Left lung (tissue), 10 donors: ENCODE results near the gene PSG5. TPM values are rescaled to one million over a fixed set of nuclear protein-coding genes. Genes with fewer than 3 reads are reported as not detected.
"Not testable (repeated sequence)": the region's sequence is repeated elsewhere in the genome, so short reads cannot be mapped to it uniquely, and the experiment has no call there.

Experiments used
- ATAC-seq: fragments of 200-7000 bp; cut with Tn5 transposase; one replicate; pipeline ENCODE4 v1.9.1; 2020; ENCODE audit warnings: moderate library complexity
- DNase-seq, 4 donors: peaks; one replicate each; pipeline ENCODE4 v3.0.0-alpha.2; 2013 to 2020
- H3K27ac ChIP-seq, 2 donors: fragments of 200-600 bp; sonication (generic) in 1 of 2; one replicate each; pipeline versions ENCODE4 v1.5.0 to v1.8.0; 2020 to 2021
- H3K27me3 ChIP-seq, 2 donors: fragments of 200-600 bp; sonication (generic) in 1 of 2; one replicate each; pipeline versions ENCODE4 v1.5.0 to v1.8.0; 2020 to 2021
- H3K36me3 ChIP-seq, 2 donors: fragments of 200-600 bp; sonication (generic) in 1 of 2; one replicate each; pipeline versions ENCODE4 v1.5.0 to v1.8.0; 2020 to 2021
- H3K4me1 ChIP-seq, 2 donors: fragments of 200-600 bp; one replicate each; pipeline ENCODE4 v1.8.0; 2021
- H3K4me3 ChIP-seq, 2 donors: fragments of 200-600 bp; sonication (generic) in 1 of 2; one replicate each; pipeline versions ENCODE4 v1.5.0 to v1.8.0; 2020 to 2021; ENCODE audit warnings: mild to moderate bottlenecking in 1 of 2
- H3K9me3 ChIP-seq, 2 donors: fragments of 200-600 bp; sonication (generic) in 1 of 2; one replicate each; pipeline versions ENCODE4 v1.5.0 to v1.8.0; 2020 to 2021
- CTCF ChIP-seq, 2 donors: fragments of 200-600 bp; sonication (generic) in 1 of 2; IDR thresholded peaks; one replicate each; pipeline versions ENCODE4 v1.5.0 to v1.8.0; 2021; ENCODE audit warnings: antibody characterized with exemption in 2 of 2
- intact Hi-C, 2 donors: fragments of 100-400 bp; cut with DNase I; formaldehyde crosslinking; loops; one replicate each; pipeline versions ENCODE4 v1.11.2 to v1.14.2; 2022
- polyA plus RNA-seq, 6 donors: library from polyadenylated mRNA; unstranded; fragments of 120-200 nt; gene quantifications; one replicate each; pipeline ENCODE4 v1.2.1, GENCODE V29; 2013; ENCODE audit not compliant: insufficient read length in 6 of 6
- total RNA-seq, 2 donors: library from RNA; stranded (reverse); fragmentation: NEBNext Ultra II Directional; extraction: Animal tissue kit (Norgen Biotek cat#: 25700); gene quantifications; one replicate each; pipeline ENCODE4 v1.2.1, GENCODE V29; 2021
- donor health status: DM: no; HTN: yes; CAD: no.
- donor health status: DM: no; HTN: no; CAD: no.

The PSG5 gene
- total and polyA plus RNA-seq, 8 donors, result 0.07 to 0.59 TPM; not detected in 6

- H3K27ac ChIP-seq, result no peak overlapping the region
- DNase-seq (no peak), ATAC-seq (no peak)
- H3K4me1 ChIP-seq, result no peaks in the 10 kb centered on the region
- peaks cover 0 to 7% of the 10 kb centered on the region in 2 donors for H3K27me3 ChIP-seq
- H3K36me3 ChIP-seq, result no peaks in the 10 kb centered on the region
- no peak overlapping the region for H3K4me3 ChIP-seq
- no peak for TF ChIP-seq CTCF (IDR thresholded peaks at IDR 0.05)
- H3K9me3 ChIP-seq, result no peaks in the 10 kb centered on the region
- intact Hi-C loops, result no loop called here
These were observed 62.0 kb downstream of the PSG5 start for GRCh38 chr19:43124360-43124759.

- H3K4me3 ChIP-seq, intact Hi-C loops, H3K27ac ChIP-seq, H3K4me1 ChIP-seq, H3K27me3 ChIP-seq, ATAC-seq, DNase-seq, H3K36me3 ChIP-seq, H3K9me3 ChIP-seq: not testable (repeated sequence)
These were observed 65.8 kb downstream of the PSG5 start for GRCh38 chr19:43120433-43121026.

- H3K4me1 ChIP-seq, ATAC-seq, H3K27ac ChIP-seq, H3K9me3 ChIP-seq, DNase-seq, H3K36me3 ChIP-seq, H3K27me3 ChIP-seq, H3K4me3 ChIP-seq, intact Hi-C loops: not testable (repeated sequence)
These were observed 66.8 kb downstream of the PSG5 start for GRCh38 chr19:43119526-43119925.

Other genes with a start within 250 kb of the PSG5 start
- gene PSG7, start 249.3 kb downstream of the PSG5 start, total RNA-seq, result not detected
- not detected for gene PSG7, start 249.3 kb downstream of the PSG5 start, polyA plus RNA-seq
- gene PSG11, start 160.1 kb downstream of the PSG5 start, total RNA-seq, result not detected
- gene PSG11, start 160.1 kb downstream of the PSG5 start, polyA plus RNA-seq, result under 1 TPM in 1 of 6 donors, not detected in 5; 0.24 TPM
- gene PSG2, start 103.8 kb downstream of the PSG5 start, total RNA-seq, result not detected
- under 1 TPM in 2 of 6 donors, not detected in 4; 0.27 to 0.68 TPM for gene PSG2, start 103.8 kb downstream of the PSG5 start, polyA plus RNA-seq
- gene PSG4, start 19.1 kb upstream of the PSG5 start, total RNA-seq, result not detected
- gene PSG4, start 19.1 kb upstream of the PSG5 start, polyA plus RNA-seq, result under 1 TPM in 1 of 6 donors, not detected in 5; 0.67 TPM
- not detected for gene PSG9, start 83.0 kb upstream of the PSG5 start, total RNA-seq
- under 1 TPM in 1 of 6 donors, not detected in 5; 0.52 TPM for gene PSG9, start 83.0 kb upstream of the PSG5 start, polyA plus RNA-seq
- gene CD177, start 167.2 kb upstream of the PSG5 start, total RNA-seq, result 10 to 100 TPM in 1 of 2 donors, not detected in 1; 13.8 TPM
- gene CD177, start 167.2 kb upstream of the PSG5 start, polyA plus RNA-seq, result under 1 TPM; 0.17 to 0.78 (median 0.39) TPM
- gene TEX101, start 228.4 kb upstream of the PSG5 start, total RNA-seq, result not detected
- gene TEX101, start 228.4 kb upstream of the PSG5 start, polyA plus RNA-seq, result not detected